Stimulated activated CD4-positive, alpha-beta T cell treated with anti-CD3 and anti-CD28 coated beads, Interleukin-12 subunit alpha, Interleukin-12 subunit beta, amount 100 ng/mL, for 48 hours (primary cell): ENCODE results near the gene LSP1.

Experiments
- DNase-seq, 3 donors: peaks; one replicate each; pipeline ENCODE4 v3.0.0-alpha.2; 2020; ENCODE audit warnings: low read depth in 2 of 3, low spot score in 1 of 3

Gene LSP1

GRCh38 chr11:1926156-1927025 is 73.5 kb downstream of the LSP1 start:
- DNase-seq: no peak

- DNase-seq: no peak
Measured at GRCh38 chr11:1927026-1927847, 74.4 kb downstream of the LSP1 start.

- DNase-seq: no peak
Measured at GRCh38 chr11:1927848-1928469, 75.1 kb downstream of the LSP1 start.

GRCh38 chr11:1928470-1928890 is 75.6 kb downstream of the LSP1 start:
- DNase-seq: no peak

GRCh38 chr11:1928891-1929541 is 76.1 kb downstream of the LSP1 start:
- no peak for DNase-seq

- no peak for DNase-seq
Measured at GRCh38 chr11:1929621-1930461, 77.0 kb downstream of the LSP1 start.

- DNase-seq: no peak
Measured at GRCh38 chr11:1930462-1930830, 77.6 kb downstream of the LSP1 start.

- DNase-seq: no peak
Measured at GRCh38 chr11:1931341-1932104, 78.6 kb downstream of the LSP1 start.

- no peak for DNase-seq
Measured at GRCh38 chr11:1932105-1932480, 79.2 kb downstream of the LSP1 start.

GRCh38 chr11:1932681-1933080 is 79.8 kb downstream of the LSP1 start:
- DNase-seq: no peak

- no peak for DNase-seq
Measured at GRCh38 chr11:1933416-1934334, 80.8 kb downstream of the LSP1 start.

GRCh38 chr11:1934335-1935155 is 81.7 kb downstream of the LSP1 start:
- DNase-seq: no peak

GRCh38 chr11:1935156-1936071 is 82.5 kb downstream of the LSP1 start:
- no peak for DNase-seq

GRCh38 chr11:1936072-1936780 is 83.3 kb downstream of the LSP1 start:
- no peak for DNase-seq

- DNase-seq: no peak
Measured at GRCh38 chr11:1936781-1937615, 84.1 kb downstream of the LSP1 start.
